ENCODE data around the gene DTNB. TPM values are rescaled to one million over a fixed set of nuclear protein-coding genes. Genes with fewer than 3 reads are reported as not detected.

DTNB gene
- total and polyA plus RNA-seq, 2 donors (not counting 1 experiment from before 2014, with no cell fraction given), result 25.7 to 37.3 TPM

DNA sequence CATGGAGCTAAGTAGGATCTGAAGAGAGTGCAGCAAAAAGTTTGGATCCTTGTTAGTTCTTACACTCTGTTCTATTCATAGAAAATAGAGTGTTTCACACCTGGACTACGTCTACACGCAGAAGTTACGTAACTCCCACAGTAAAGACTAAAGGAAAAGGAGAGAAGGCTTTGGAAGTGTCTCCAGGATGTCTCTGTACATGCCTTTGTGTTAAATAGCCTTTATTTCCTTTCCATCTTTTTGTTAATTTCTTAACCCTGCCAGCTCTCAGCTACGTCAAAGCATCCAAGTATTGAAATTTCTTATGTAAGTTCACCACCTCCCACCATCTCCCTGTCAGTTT is 8.4 kb downstream of the DTNB start:
- WGBS (ENCODE audit: insufficient coverage), result no CpG with 5 or more reads among the region's 4 CpGs
- no peaks in the 10 kb centered on the region for H3K9me3 ChIP-seq (ENCODE audit: control extremely low read depth in 1 of 3, control insufficient read depth in 2 of 3, insufficient read depth in 1 of 3, low read length in 2 of 3)

More for the DNA sequence above, 8.4 kb downstream of the DTNB start:
- Mint-ChIP-seq H3K27ac (no peak overlapping the region), H3K27me3 (no peaks in the 10 kb centered on the region), H3K4me3 (no peak overlapping the region), H3K9me3 (ENCODE audit: insufficient read depth) (no peaks in the 10 kb centered on the region), H3K4me1 (peaks cover 4% of the 10 kb centered on the region)
- H3K4me2 ChIP-seq (replicated peaks; ENCODE audit: low read depth, low read length, poor library complexity, severe bottlenecking), result no peak overlapping the region
- ATAC-seq (ENCODE audit: low read depth), result no peak
- no peak overlapping the region for H3K9ac ChIP-seq (ENCODE audit: low read length)
- TF ChIP-seq EZH2 (IDR thresholded peaks at IDR 0.05; ENCODE audit: borderline replicate concordance, insufficient read depth, low read depth, low read length, poor library complexity, severe bottlenecking), result no peak
- TF ChIP-seq CTCF (IDR thresholded peaks at IDR 0.05), result no peak
- H3K27ac ChIP-seq (ENCODE audit: low read length in 2 of 2), result no peak overlapping the region
- ChIA-PET POLR2A (no interaction called here), CTCF (interaction anchor here (0.6 to 5.6 kb wide), 13 partner anchors 9 to 1256 kb away, joined by 3 to 74 read pairs (median 4); partner anchors contain the start of gene DTNB)
- peak overlapping the region; percentile 47 for H2AFZ ChIP-seq (ENCODE audit: insufficient read depth, low read depth, low read length, poor library complexity, severe bottlenecking)
- H3K79me2 ChIP-seq (ENCODE audit: control insufficient read depth, insufficient read depth, low read length), result peaks cover 72% of the 10 kb centered on the region
- H3K36me3 ChIP-seq (replicated peaks in 1 of 2; ENCODE audit: control extremely low read depth in 1 of 2, control insufficient read depth in 1 of 2, extremely low read depth in 1 of 2, insufficient read depth in 2 of 2, low read length in 1 of 2), result no peaks in the 10 kb centered on the region
- intact Hi-C loops (cut with micrococcal nuclease), result loop anchor here (1.0 kb wide), 1 partner anchor 58 kb away; no protein-coding TSS in a partner anchor
- no peak for DNase-seq
- H3K4me1 ChIP-seq (ENCODE audit: control insufficient read depth in 2 of 2, insufficient read depth in 2 of 2, low read length in 2 of 2), result peaks cover 0 to 8% of the 10 kb centered on the region in 2 donors
- H4K20me1 ChIP-seq (ENCODE audit: control insufficient read depth, insufficient read depth, low read length, poor library complexity, severe bottlenecking), result peaks cover 22% of the 10 kb centered on the region
- H3K27me3 ChIP-seq (replicated peaks in 1 of 4; ENCODE audit: control extremely low read depth in 1 of 4, control insufficient read depth in 3 of 4, insufficient read depth in 4 of 4, low read length in 3 of 4), result no peaks in the 10 kb centered on the region
- no peak overlapping the region for H3K4me3 ChIP-seq (ENCODE audit: control extremely low read depth in 1 of 5, extremely low read depth in 1 of 5, insufficient read depth in 1 of 5, low read depth in 2 of 5, low read length in 4 of 5)

All from B cell (primary cell).